ENCODE results near the gene FBXL16. TPM values are rescaled to one million over a fixed set of nuclear protein-coding genes. Genes with fewer than 3 reads are reported as not detected.
A peak's percentile ranks its signal among the peaks of the same experiment; 100 is the strongest.

Gene FBXL16
- total and polyA plus RNA-seq, 11 donors: 0.03 to 1.00 (median 0.59) TPM; not detected in 6

DNA sequence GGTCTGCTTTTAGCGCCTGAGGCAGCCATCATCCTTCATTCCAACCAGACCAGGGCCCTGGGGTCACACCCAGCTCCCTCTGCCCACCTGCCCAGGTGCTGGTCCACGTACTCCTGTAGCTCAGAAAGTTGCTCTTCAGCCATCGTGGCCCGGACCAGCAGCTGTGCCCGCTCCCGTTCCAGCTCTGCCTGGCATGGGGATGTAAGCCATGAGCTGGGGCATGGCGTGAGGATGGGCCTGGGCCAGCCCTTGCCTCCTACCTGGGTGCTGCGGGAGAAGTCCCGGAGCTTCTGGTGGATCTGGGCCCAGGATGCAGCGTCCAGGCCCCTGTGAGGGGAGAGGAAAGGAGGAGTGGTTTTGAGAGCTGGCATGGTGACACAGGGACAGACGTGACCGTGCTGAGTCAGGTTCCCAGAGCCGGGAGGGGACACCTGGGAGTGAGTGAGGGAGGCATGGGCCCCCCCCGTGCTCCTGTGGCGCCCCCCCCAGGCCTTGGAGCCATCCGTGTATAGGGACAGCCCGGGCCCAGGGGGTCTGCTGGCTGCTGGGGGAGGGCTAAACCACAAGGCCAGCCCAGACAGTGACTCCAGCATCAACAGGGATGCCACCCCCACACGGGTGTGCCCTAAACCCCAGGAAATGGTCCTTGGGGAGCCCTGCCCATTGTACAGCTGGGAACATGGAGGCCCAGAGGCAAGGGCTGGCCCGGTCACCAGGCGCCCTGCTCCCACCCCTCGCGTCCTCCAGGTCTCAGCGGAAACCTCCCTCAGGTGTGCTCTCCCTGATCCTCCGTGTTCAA lies 17.4 kb upstream of the FBXL16 start:
- H3K27me3 ChIP-seq: peaks cover 0 to 18% (median 0%) of the 10 kb centered on the region in 9 donors
- DNase-seq (no peak), ATAC-seq (no peak)
- no peak overlapping the region for H3K27ac ChIP-seq
- no peak for TF ChIP-seq POLR2A (IDR thresholded peaks at IDR 0.05)
- TF ChIP-seq CTCF (IDR thresholded peaks at IDR 0.05): no peak
- WGBS, 4 donors: 87 to 89% (median 88%) methylated on average over 16 to 24 of the region's 24 CpGs
- H3K4me3 ChIP-seq: no peak overlapping the region
- H3K36me3 ChIP-seq: peaks cover 0 to 6% (median 0%) of the 10 kb centered on the region in 9 donors
- no peaks in the 10 kb centered on the region for H3K9me3 ChIP-seq
- intact Hi-C loops (cut with DNase I): no loop called here
- peaks cover 8 to 52% (median 39%) of the 10 kb centered on the region in 12 donors for H3K4me1 ChIP-seq

- Histone ChIP-seq H3K27ac (peak overlapping the region; percentile 62 to 98 (median 94)), H3K36me3 (peaks cover 0 to 6% (median 0%) of the 10 kb centered on the region in 9 donors), H3K4me1 (peaks cover 4 to 47% (median 29%) of the 10 kb centered on the region in 12 donors), H3K9me3 (no peaks in the 10 kb centered on the region), H3K27me3 (peaks cover 0 to 9% (median 0%) of the 10 kb centered on the region in 9 donors), H3K4me3 (peak overlapping the region; percentile 58 to 92 (median 80))
- 82 to 89% (median 85%) methylated on average over 26 to 51 of the region's 51 CpGs for WGBS, 4 donors
- ATAC-seq (no peak), DNase-seq (no peak)
- intact Hi-C loops (cut with DNase I): no loop called here
- no peak for TF ChIP-seq POLR2A (IDR thresholded peaks at IDR 0.05)
Observed at GRCh38 chr16:721765-722540, 16.4 kb upstream of the FBXL16 start.

DNA sequence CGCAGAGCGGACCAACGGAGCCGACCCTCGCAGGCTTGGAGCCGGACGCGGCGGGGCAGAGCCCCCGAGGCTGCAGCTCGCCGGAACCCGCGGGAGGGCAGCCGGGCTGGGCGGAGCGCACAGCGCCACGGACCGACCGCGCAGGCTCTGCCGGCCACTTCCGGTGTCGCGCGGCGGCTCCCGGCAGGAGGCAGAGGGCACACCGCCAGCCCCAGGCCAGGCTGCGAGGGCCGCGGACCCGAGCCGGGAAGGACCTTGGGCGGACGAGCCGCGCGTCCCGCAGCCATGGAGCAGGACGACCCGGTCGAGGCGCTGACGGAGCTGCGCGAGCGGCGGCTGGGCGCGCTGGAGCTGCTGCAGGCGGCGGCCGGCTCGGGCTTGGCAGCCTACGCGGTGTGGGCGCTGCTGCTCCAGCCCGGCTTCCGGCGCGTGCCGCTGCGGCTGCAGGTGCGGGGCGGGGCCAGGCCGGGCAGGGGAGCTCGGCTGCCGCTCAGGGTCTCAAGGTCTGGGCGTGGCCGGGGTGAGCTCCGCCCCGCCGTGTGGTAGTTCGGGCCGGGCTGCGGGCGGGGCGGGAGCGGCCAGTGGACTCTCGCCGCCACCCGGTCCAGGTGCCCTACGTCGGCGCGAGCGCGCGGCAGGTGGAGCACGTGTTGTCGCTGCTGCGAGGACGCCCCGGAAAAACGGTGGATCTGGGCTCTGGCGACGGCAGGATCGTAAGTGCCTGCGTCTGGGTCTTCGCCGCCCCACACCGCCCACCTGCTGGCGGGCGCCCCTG lies 15.6 kb upstream of the FBXL16 start, which contains the start of gene ANTKMT:
TSS of gene ANTKMT (plus strand) at position 157 of the 775 bp plus-strand sequence. CDS start at position 286, 129 bp downstream.
- Histone ChIP-seq H3K27me3 (peaks cover 0 to 7% (median 0%) of the 10 kb centered on the region in 9 donors), H3K36me3 (peaks cover 0 to 6% (median 0%) of the 10 kb centered on the region in 9 donors), H3K4me1 (peaks cover 4 to 45% (median 30%) of the 10 kb centered on the region in 12 donors), H3K27ac (peak within 1 kb of the TSS; percentile 62 to 98 (median 94)), H3K4me3 (peak within 1 kb of the TSS; percentile 58 to 92 (median 80)), H3K9me3 (no peaks in the 10 kb centered on the region)
- TF ChIP-seq POLR2A (IDR thresholded peaks at IDR 0.05): peak in 1 of 2 donors; percentile 85
- peak in 5 of 12 donors; percentile 10 to 24 (median 20) for TF ChIP-seq CTCF (IDR thresholded peaks at IDR 0.05)
- DNase-seq: peak; percentile 80 to 88 (median 83)
- intact Hi-C loops (cut with DNase I): no loop called here
- ATAC-seq: peak; percentile 34 to 89 (median 75)
- 1 to 60% (median 6%) methylated on average over 2 to 106 of the region's 106 CpGs for WGBS, 4 donors

GRCh38 chr16:720447-720989 lies 14.9 kb upstream of the FBXL16 start:
- Histone ChIP-seq H3K27ac (peak overlapping the region; percentile 62 to 98 (median 94)), H3K27me3 (peaks cover 0 to 12% (median 0%) of the 10 kb centered on the region in 9 donors), H3K9me3 (no peaks in the 10 kb centered on the region), H3K4me1 (peaks cover 4 to 50% (median 35%) of the 10 kb centered on the region in 12 donors), H3K36me3 (peaks cover 0 to 6% (median 0%) of the 10 kb centered on the region in 9 donors), H3K4me3 (peak overlapping the region; percentile 58 to 92 (median 80))
- peak; percentile 50 to 74 (median 64) for ATAC-seq
- peak in 4 of 5 donors; percentile 65 to 73 (median 70) for DNase-seq
- TF ChIP-seq POLR2A (IDR thresholded peaks at IDR 0.05): no peak
- peak in 3 of 12 donors; percentile 4 to 19 (median 6) for TF ChIP-seq CTCF (IDR thresholded peaks at IDR 0.05)
- intact Hi-C loops (cut with DNase I): no loop called here
- 0 to 2% (median 1%) methylated on average over 5 to 38 of the region's 38 CpGs for WGBS, 4 donors
